AG04450 (cell line): ENCODE data around the gene FAM13C. TPM values are rescaled to one million over a fixed set of nuclear protein-coding genes. Genes with fewer than 3 reads are reported as not detected.

Experiments used
- CTCF ChIA-PET: fragments of 300-600, 350-600 bp; formaldehyde crosslinking; extraction: SDS; loops from one replicate; lab custom pipeline; 2022; ENCODE audit warnings: antibody characterized with exemption, inconsistent platforms; lab: Charles Lee
- POLR2A ChIA-PET: fragments of 350-600 bp; formaldehyde crosslinking; extraction: SDS; loops from one replicate; lab custom pipeline; 2021; ENCODE audit warnings: antibody characterized with exemption, inconsistent platforms; lab: Yijun Ruan, JAX
- DNase-seq: peaks from one replicate; pipeline ENCODE4 v3.0.0-alpha.2; 2011; ENCODE audit warnings: low read depth, low spot score
- H3K27ac ChIP-seq: one replicate; pipeline ENCODE4 v1.5.1; 2012; ENCODE audit warnings: low read depth, low read length, control low read depth
- H3K27me3 ChIP-seq: one replicate; pipeline ENCODE4 v1.6.0; 2012; ENCODE audit warnings: low read length; ENCODE audit not compliant: control insufficient read depth, insufficient read depth
- H3K4me3 ChIP-seq: 2 replicates; pipeline ENCODE4 v1.5.1; 2011; ENCODE audit warnings: mild to moderate bottlenecking, low read depth, low read length, control low read depth
- H3K9me3 ChIP-seq: 2 replicates; pipeline ENCODE4 v1.5.1; 2012; ENCODE audit warnings: low read length; ENCODE audit not compliant: control insufficient read depth, insufficient read depth
- polyA plus RNA-seq: library from polyadenylated mRNA; depleted of rRNA; stranded (reverse); fragments of >200 nt; gene quantifications from 2 replicates; pipeline ENCODE4 v1.2.3, GENCODE V29; 2011
- TF ChIP-seq, protein P1 (sequence below): IDR thresholded peaks from 2 replicates; pipeline ENCODE4 v1.5.1; 2011; ENCODE audit warnings: low read depth, low read length, control low read depth, inconsistent platforms

Gene FAM13C
- polyA plus RNA-seq, 1 experiment = 3.1 TPM

DNA sequence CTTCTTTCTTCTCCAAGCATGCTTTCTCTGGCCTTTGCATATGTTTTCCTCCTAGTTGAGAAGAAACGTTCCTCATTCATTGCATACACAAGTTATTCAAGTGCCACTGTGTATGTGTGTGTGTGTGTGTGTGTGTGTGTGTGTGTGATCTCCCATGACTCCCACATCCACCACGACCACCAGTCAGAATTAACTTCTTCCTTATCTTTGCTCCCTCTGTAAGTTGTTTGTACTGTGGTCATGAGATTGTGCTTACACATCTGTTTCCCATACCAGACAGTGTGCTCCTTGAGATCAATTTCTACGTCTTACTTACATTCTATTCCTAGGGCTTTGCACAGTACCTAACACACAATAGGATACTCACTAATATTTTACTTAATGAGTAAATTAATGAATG is 22.4 kb upstream of the FAM13C start:
- TF ChIP-seq, protein P1, sequence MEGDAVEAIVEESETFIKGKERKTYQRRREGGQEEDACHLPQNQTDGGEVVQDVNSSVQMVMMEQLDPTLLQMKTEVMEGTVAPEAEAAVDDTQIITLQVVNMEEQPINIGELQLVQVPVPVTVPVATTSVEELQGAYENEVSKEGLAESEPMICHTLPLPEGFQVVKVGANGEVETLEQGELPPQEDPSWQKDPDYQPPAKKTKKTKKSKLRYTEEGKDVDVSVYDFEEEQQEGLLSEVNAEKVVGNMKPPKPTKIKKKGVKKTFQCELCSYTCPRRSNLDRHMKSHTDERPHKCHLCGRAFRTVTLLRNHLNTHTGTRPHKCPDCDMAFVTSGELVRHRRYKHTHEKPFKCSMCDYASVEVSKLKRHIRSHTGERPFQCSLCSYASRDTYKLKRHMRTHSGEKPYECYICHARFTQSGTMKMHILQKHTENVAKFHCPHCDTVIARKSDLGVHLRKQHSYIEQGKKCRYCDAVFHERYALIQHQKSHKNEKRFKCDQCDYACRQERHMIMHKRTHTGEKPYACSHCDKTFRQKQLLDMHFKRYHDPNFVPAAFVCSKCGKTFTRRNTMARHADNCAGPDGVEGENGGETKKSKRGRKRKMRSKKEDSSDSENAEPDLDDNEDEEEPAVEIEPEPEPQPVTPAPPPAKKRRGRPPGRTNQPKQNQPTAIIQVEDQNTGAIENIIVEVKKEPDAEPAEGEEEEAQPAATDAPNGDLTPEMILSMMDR = no peak
- CTCF ChIA-PET = no interaction called here
- POLR2A ChIA-PET = no interaction called here
- Histone ChIP-seq H3K9me3 (no peaks in the 10 kb centered on the region), H3K4me3 (no peak overlapping the region), H3K27me3 (no peaks in the 10 kb centered on the region), H3K27ac (no peak overlapping the region)
- DNase-seq = no peak

DNA sequence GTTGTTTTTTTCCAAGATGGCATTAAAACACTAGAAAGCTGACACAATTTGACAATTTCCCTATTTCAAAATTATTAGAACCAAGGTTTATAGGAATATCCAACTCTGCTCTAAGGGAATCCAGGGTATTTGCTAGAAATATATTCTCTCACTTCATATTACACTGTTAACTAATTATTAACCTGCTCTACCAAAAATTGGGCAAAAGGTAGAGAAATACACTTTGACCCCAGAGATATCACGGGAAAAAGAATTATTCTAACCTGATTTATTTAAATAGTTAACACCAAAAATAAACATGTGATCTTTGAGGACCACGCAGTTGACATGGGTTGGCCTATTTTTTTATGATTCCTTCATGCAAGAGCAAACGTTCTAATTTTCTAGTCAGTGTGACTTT is 21.6 kb upstream of the FAM13C start:
- CTCF ChIA-PET = interaction anchor here (0.7 kb wide), 1 partner anchor 432 kb away, joined by 3 read pairs; no protein-coding TSS in a partner anchor
- DNase-seq = no peak
- H3K4me3 ChIP-seq = no peak overlapping the region
- POLR2A ChIA-PET = interaction anchor here (1.0 to 2.2 kb wide), 3 partner anchors 9 to 47 kb away, joined by 3 to 21 read pairs (median 15); no protein-coding TSS in a partner anchor
- TF ChIP-seq, protein P1 = no peak
- H3K27ac ChIP-seq = no peak overlapping the region
- H3K9me3 ChIP-seq = no peaks in the 10 kb centered on the region
- H3K27me3 ChIP-seq = no peaks in the 10 kb centered on the region

DNA sequence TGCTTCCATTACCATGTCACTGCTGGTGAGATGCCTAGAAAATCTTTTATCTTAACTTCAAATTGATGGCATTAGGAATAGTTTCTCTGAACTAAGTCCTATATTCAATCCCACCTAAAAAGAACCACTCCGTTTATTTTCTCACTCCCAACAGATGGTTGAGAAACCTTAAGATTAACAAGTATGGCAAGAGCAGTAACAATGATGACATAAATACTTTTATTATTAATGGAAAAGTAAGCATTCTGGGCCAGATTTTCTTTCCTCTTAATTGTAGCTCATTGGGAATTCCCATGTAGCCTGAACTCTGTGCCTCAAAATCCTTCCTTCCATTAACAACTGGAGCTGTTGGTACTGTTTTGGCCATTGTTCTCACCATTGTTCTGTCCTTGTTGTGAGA is 21.1 kb upstream of the FAM13C start:
- Histone ChIP-seq H3K4me3 (no peak overlapping the region), H3K27me3 (no peaks in the 10 kb centered on the region), H3K27ac (peak overlapping the region; percentile 41), H3K9me3 (no peaks in the 10 kb centered on the region)
- ChIA-PET CTCF (interaction anchor here (0.7 to 1.5 kb wide), 2 partner anchors 8 to 431 kb away, joined by 3 read pairs; no protein-coding TSS in a partner anchor), POLR2A (interaction anchor here (1.0 to 2.2 kb wide), 7 partner anchors 10 to 523 kb away, joined by 3 to 21 read pairs (median 8); partner anchors contain the start of genes CCDC6 and FAM13C)
- TF ChIP-seq, protein P1 = no peak
- DNase-seq = no peak

DNA sequence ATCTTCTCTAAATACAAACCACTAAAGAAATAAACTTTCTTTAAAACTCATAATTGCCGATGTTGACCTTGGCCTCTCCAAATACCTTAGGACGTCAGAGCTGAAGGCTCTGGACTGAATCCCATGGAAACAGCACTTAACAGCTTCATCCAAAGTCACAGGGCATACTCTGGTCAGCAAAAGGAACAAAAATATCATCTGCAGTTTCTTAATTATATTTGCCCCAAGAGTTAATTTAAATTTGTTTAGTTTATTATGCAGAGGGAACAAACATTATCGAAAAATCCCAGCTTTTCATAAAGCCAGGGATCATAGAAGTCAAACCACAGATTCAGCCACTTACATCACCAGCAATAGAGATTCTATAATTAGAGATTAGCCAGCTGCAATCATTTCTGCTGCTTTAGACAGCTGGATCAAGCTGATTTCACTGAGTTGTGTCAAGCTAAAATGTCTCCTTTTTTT is 20.5 kb upstream of the FAM13C start:
- Histone ChIP-seq H3K27me3 (no peaks in the 10 kb centered on the region), H3K4me3 (no peak overlapping the region), H3K9me3 (no peaks in the 10 kb centered on the region), H3K27ac (peak overlapping the region; percentile 49)
- ChIA-PET POLR2A (interaction anchor here (1.0 to 2.2 kb wide), 8 partner anchors 8 to 524 kb away, joined by 3 to 21 read pairs (median 6); partner anchors contain the start of genes CCDC6 and FAM13C), CTCF (interaction anchor here (0.6 to 1.5 kb wide), 3 partner anchors 8 to 239 kb away, joined by 3 read pairs; no protein-coding TSS in a partner anchor)
- TF ChIP-seq, protein P1 = no peak
- peak; percentile 86 for DNase-seq

DNA sequence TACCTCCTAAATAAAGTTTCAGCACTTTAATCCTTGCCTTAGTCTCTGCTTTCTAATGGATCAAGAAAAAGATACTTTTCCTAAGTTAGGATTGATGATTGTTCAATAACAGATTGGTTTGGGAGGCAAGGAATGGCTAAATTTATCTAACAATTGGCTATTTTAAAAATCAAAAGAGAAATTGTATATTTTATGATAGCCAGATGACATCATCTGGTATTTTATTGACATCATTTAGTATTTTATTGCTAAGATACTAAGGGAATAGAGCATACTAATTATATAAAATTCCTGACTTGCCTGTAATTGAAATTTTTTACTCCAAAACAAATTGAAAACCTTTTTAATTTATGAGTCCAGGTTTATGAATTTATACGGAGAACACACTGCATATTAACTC is 19.3 kb upstream of the FAM13C start:
- no peaks in the 10 kb centered on the region for H3K27me3 ChIP-seq
- TF ChIP-seq, protein P1 = no peak
- ChIA-PET CTCF (interaction anchor here (1.2 to 1.5 kb wide), 2 partner anchors 10 to 44 kb away, joined by 3 read pairs; no protein-coding TSS in a partner anchor), POLR2A (interaction anchor here (0.7 to 2.2 kb wide), 5 partner anchors 9 to 45 kb away, joined by 3 to 21 read pairs (median 13); partner anchors contain the start of gene FAM13C)
- DNase-seq = no peak
- H3K4me3 ChIP-seq = no peak overlapping the region
- H3K9me3 ChIP-seq = no peaks in the 10 kb centered on the region
- H3K27ac ChIP-seq = no peak overlapping the region
